Endothelial cell of umbilical vein (primary cell): ENCODE measurements around the gene FNBP1. TPM values are rescaled to one million over a fixed set of nuclear protein-coding genes. Genes with fewer than 3 reads are reported as not detected.

Experiments used
- BruUV-seq: library from RNA; stranded (reverse); fragments of 400-500 nt; replicated peaks from 2 replicates; lab custom pipeline; 2021; lab: Mats Ljungman, UMichigan
- CTCF ChIA-PET: fragments of 300-600, 350-600 bp; sonication (Branson Sonifier 250); formaldehyde crosslinking; loops from one replicate; lab custom pipeline; 2021; ENCODE audit warnings: antibody characterized with exemption, inconsistent platforms; lab: Charles Lee
- POLR2A ChIA-PET: fragments of 300-600, 350-600 bp; sonication (Branson Sonifier 250); formaldehyde crosslinking; loops from one replicate; lab custom pipeline; 2021; ENCODE audit warnings: antibody characterized with exemption, inconsistent platforms; lab: Charles Lee
- DNase-seq: peaks from one replicate; pipeline ENCODE4 v3.0.0-alpha.2; 2011; ENCODE audit warnings: low read depth, low spot score
- FAIRE-seq: peaks from 2 replicates; lab custom pipeline; 2011; peaks lifted over from hg19 to GRCh38; lab: Jason Lieb, UNC
- H2AFZ ChIP-seq: 2 replicates; pipeline ENCODE4 v1.6.0; 2012; ENCODE audit warnings: low read depth, low read length, control low read depth, inconsistent platforms
- H3K27ac ChIP-seq: 2 replicates; pipeline ENCODE4 v1.5.1; 2011; ENCODE audit warnings: low read depth, mild to moderate bottlenecking, control low read depth, low read length, moderate library complexity; ENCODE audit not compliant: insufficient read depth
- H3K27me3 ChIP-seq, 2 experiments: 2 replicates each; pipeline versions ENCODE4 v1.6.0 to v1.6.1; 2011; ENCODE audit warnings: low read length in 2 of 2, mixed read lengths in 1 of 2; ENCODE audit not compliant: control insufficient read depth in 2 of 2, insufficient read depth in 2 of 2
- H3K36me3 ChIP-seq, 2 experiments: 2 replicates in 1 of 2; 3 replicates in 1 of 2; pipeline ENCODE4 v1.5.1; 2011; ENCODE audit warnings: low read length in 2 of 2, mild to moderate bottlenecking in 1 of 2, moderate library complexity in 1 of 2; ENCODE audit not compliant: control insufficient read depth in 2 of 2, insufficient read depth in 2 of 2; ENCODE audit errors: extremely low read depth in 1 of 2
- H3K4me1 ChIP-seq: 3 replicates; pipeline ENCODE4 v1.5.1; 2011; ENCODE audit warnings: mild to moderate bottlenecking, low read length; ENCODE audit not compliant: control insufficient read depth, insufficient read depth; ENCODE audit errors: extremely low read depth
- H3K4me2 ChIP-seq: 2 replicates; pipeline ENCODE4 v1.6.1; 2011; ENCODE audit warnings: low read length, control low read depth, mixed read lengths; ENCODE audit not compliant: insufficient read depth
- H3K4me3 ChIP-seq, 3 experiments: fragments of 200-600 bp in 1 of 3; sonication (generic), shearing (Covaris generic) in 1 of 3; replicated peaks in 1 of 3; 2 replicates each; pipeline ENCODE4 v1.5.1; 2011 to 2016; ENCODE audit warnings: control low read depth in 3 of 3, low read length in 3 of 3, mild to moderate bottlenecking in 2 of 3, inconsistent platforms in 1 of 3, low read depth in 1 of 3, moderate library complexity in 1 of 3; ENCODE audit not compliant: insufficient read depth in 1 of 3
- H3K79me2 ChIP-seq: 2 replicates; pipeline ENCODE4 v1.6.0; 2012; ENCODE audit warnings: low read length, inconsistent platforms; ENCODE audit not compliant: control insufficient read depth, insufficient read depth
- H3K9ac ChIP-seq: replicated peaks from 2 replicates; pipeline ENCODE3; 2011; ENCODE audit warnings: low read length, control low read depth; ENCODE audit not compliant: insufficient read depth; ENCODE audit errors: extremely low read depth
- H3K9me1 ChIP-seq: replicated peaks from 3 replicates; pipeline ENCODE4 v1.6.0; 2011; ENCODE audit warnings: mild to moderate bottlenecking, low read length; ENCODE audit not compliant: control insufficient read depth, insufficient read depth; ENCODE audit errors: extremely low read depth
- H3K9me3 ChIP-seq: replicated peaks from 2 replicates; pipeline ENCODE4 v1.5.1; 2012; ENCODE audit warnings: low read length, inconsistent platforms; ENCODE audit not compliant: control insufficient read depth, insufficient read depth
- H4K20me1 ChIP-seq: replicated peaks from 2 replicates; pipeline ENCODE3; 2011; ENCODE audit warnings: mild to moderate bottlenecking, low read length; ENCODE audit not compliant: control insufficient read depth, insufficient read depth; ENCODE audit errors: extremely low read depth
- EZH2 ChIP-seq: IDR thresholded peaks from 2 replicates; pipeline ENCODE4 v1.6.1; 2012; ENCODE audit warnings: borderline replicate concordance, low read depth, mild to moderate bottlenecking, moderate library complexity, low read length, inconsistent platforms; ENCODE audit not compliant: severe bottlenecking
- FOS ChIP-seq: IDR thresholded peaks from 2 replicates; pipeline ENCODE4 v1.6.1; 2011; ENCODE audit warnings: mild to moderate bottlenecking, low read length, moderate library complexity, borderline replicate concordance; ENCODE audit not compliant: insufficient read depth
- GATA2 ChIP-seq: IDR thresholded peaks from 2 replicates; pipeline ENCODE4 v1.7.0; 2011; ENCODE audit warnings: low read depth, mild to moderate bottlenecking, moderate library complexity, mixed read lengths, low read length; ENCODE audit not compliant: insufficient read length, insufficient read depth
- JUN ChIP-seq: IDR thresholded peaks from 2 replicates; pipeline ENCODE4 v1.6.1; 2011; ENCODE audit warnings: borderline replicate concordance, low read depth; ENCODE audit not compliant: insufficient read length, insufficient read depth
- MYC ChIP-seq: IDR thresholded peaks from one replicate; pipeline ENCODE4 v1.6.1; 2011; ENCODE audit warnings: mild to moderate bottlenecking, low read depth, low read length
- POLR2A ChIP-seq: IDR thresholded peaks from 2 replicates; pipeline ENCODE4 v1.6.1; 2012; ENCODE audit warnings: low read depth, mild to moderate bottlenecking, control low read depth, low read length
- POLR2AphosphoS5 ChIP-seq: IDR thresholded peaks from 2 replicates; pipeline ENCODE4 v1.6.1; 2012; ENCODE audit warnings: low read depth, mild to moderate bottlenecking, control low read depth, low read length, moderate library complexity; ENCODE audit not compliant: insufficient read depth
- dilution Hi-C: fragments of 300-500 bp; cut with MboI; formaldehyde crosslinking; loops from one replicate; pipeline ENCODE4 v1.15.0; 2019; ENCODE audit warnings: low sequenced_read_pairs; ENCODE audit not compliant: extremely low pct_ligation_motif_present
- intact Hi-C: fragments of 100-400 bp; cut with micrococcal nuclease; formaldehyde crosslinking; loops from one replicate; pipeline ENCODE4 v1.10.0; 2022
- polyA plus RNA-seq, 4 experiments: library from polyadenylated mRNA; depleted of rRNA in 3 of 4; stranded (reverse) in 3 of 4; unstranded in 1 of 4; fragments of >200 nt; gene quantifications; 2 replicates each; pipeline versions ENCODE4 v1.2.1 to v1.2.3, GENCODE V29; 2011 to 2012; ENCODE audit warnings: missing spikeins in 1 of 4
- total RNA-seq: library from RNA; stranded (reverse); gene quantifications from 2 replicates; pipeline ENCODE4 v1.2.3, GENCODE V29; 2021
- TF ChIP-seq, protein P1 (sequence below), 2 donors: IDR thresholded peaks; 1 replicate in 1 of 2; 2 replicates in 1 of 2; pipeline ENCODE4 v1.5.1; 2011; ENCODE audit warnings: low read length in 2 of 2, mild to moderate bottlenecking in 2 of 2, moderate library complexity in 2 of 2, control low read depth in 1 of 2, inconsistent platforms in 1 of 2, low read depth in 1 of 2; ENCODE audit not compliant: insufficient read depth in 1 of 2; ENCODE audit errors: extremely low read depth in 1 of 2
- TF ChIP-seq, protein P2 (sequence below): IDR thresholded peaks from 2 replicates; pipeline ENCODE4 v1.6.1; 2011; ENCODE audit not compliant: insufficient read depth, insufficient read length

The FNBP1 gene
- total and polyA plus RNA-seq, 2 donors (not counting 3 experiments of a cell fraction or from before 2014, with no cell fraction given) = 10.9 to 43.9 TPM

- no peaks in the 10 kb centered on the region for H3K27me3 ChIP-seq
- H3K36me3 ChIP-seq = no peaks in the 10 kb centered on the region
- H2AFZ ChIP-seq = no peak overlapping the region
- H4K20me1 ChIP-seq = no peaks in the 10 kb centered on the region
- no peak overlapping the region for H3K27ac ChIP-seq
- H3K4me2 ChIP-seq = no peak overlapping the region
- H3K9ac ChIP-seq = no peak overlapping the region
- FAIRE-seq (peak; percentile 43), DNase-seq (no peak)
- no peaks in the 10 kb centered on the region for H3K9me1 ChIP-seq
- peaks cover 15% of the 10 kb centered on the region for H3K4me1 ChIP-seq
- ChIA-PET POLR2A (no interaction called here), CTCF (no interaction called here)
- intact Hi-C loops = no loop called here
- dilution Hi-C loops = no loop called here
- no peaks in the 10 kb centered on the region for H3K9me3 ChIP-seq
- TF ChIP-seq JUN (no peak), EZH2 (no peak), POLR2AphosphoS5 (no peak), POLR2A (no peak), GATA2 (no peak), FOS (no peak), MYC (no peak)
- TF ChIP-seq, protein P1, sequence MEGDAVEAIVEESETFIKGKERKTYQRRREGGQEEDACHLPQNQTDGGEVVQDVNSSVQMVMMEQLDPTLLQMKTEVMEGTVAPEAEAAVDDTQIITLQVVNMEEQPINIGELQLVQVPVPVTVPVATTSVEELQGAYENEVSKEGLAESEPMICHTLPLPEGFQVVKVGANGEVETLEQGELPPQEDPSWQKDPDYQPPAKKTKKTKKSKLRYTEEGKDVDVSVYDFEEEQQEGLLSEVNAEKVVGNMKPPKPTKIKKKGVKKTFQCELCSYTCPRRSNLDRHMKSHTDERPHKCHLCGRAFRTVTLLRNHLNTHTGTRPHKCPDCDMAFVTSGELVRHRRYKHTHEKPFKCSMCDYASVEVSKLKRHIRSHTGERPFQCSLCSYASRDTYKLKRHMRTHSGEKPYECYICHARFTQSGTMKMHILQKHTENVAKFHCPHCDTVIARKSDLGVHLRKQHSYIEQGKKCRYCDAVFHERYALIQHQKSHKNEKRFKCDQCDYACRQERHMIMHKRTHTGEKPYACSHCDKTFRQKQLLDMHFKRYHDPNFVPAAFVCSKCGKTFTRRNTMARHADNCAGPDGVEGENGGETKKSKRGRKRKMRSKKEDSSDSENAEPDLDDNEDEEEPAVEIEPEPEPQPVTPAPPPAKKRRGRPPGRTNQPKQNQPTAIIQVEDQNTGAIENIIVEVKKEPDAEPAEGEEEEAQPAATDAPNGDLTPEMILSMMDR (IDR thresholded peaks at IDR 0.05; ENCODE audit: extremely low read depth in 1 of 2, insufficient read depth in 1 of 2, low read depth in 1 of 2, low read length in 2 of 2) = no peak
- TF ChIP-seq, protein P2, sequence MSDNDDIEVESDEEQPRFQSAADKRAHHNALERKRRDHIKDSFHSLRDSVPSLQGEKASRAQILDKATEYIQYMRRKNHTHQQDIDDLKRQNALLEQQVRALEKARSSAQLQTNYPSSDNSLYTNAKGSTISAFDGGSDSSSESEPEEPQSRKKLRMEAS = no peak
- peaks cover 25% of the 10 kb centered on the region for H3K79me2 ChIP-seq
- no peak overlapping the region for H3K4me3 ChIP-seq
- BruUV-seq = no TSS peak
These were observed 8.9 kb upstream of the FNBP1 start for GRCh38 chr9:130051855-130052254.
